K562 (cell line): ENCODE data around the gene ARL13B. TPM values are rescaled to one million over a fixed set of nuclear protein-coding genes. Genes with fewer than 3 reads are reported as not detected.

ENCODE experiments used
- ATAC-seq: fragments of 200-7000 bp; cut with Tn5 transposase; 3 replicates; pipeline ENCODE4 v1.9.1; 2020; ENCODE audit warnings: moderate library complexity
- BruUV-seq: library from RNA; stranded (reverse); fragments of 400-500 nt; replicated peaks from 2 replicates; lab custom pipeline; 2021; lab: Mats Ljungman, UMichigan
- CTCF ChIA-PET: fragments of 300-600 bp; formaldehyde crosslinking; extraction: SDS; loops from one replicate; lab custom pipeline; 2021; ENCODE audit warnings: low intra/inter-chr PET ratio; lab: Yijun Ruan, JAX
- POLR2A ChIA-PET: fragments of 300-600, 350-650 bp; sonication (Branson Sonifier 250); formaldehyde crosslinking; extraction: SDS; loops from one replicate; lab custom pipeline; 2021; ENCODE audit warnings: antibody characterized with exemption, inconsistent platforms; lab: Yijun Ruan, JAX
- DNase-seq, 4 experiments: peaks; one replicate each; pipeline versions ENCODE4 v3.0.0 to v3.0.0-alpha.2; 2011 to 2018; ENCODE audit warnings: low spot score in 3 of 4, mixed read lengths in 3 of 4; ENCODE audit errors: extremely low read depth in 1 of 4
- FAIRE-seq: peaks from 2 replicates; lab custom pipeline; 2011; peaks lifted over from hg19 to GRCh38; lab: Jason Lieb, UNC
- H2AFZ ChIP-seq: 2 replicates; pipeline ENCODE4 v1.6.0; 2011; ENCODE audit warnings: low read depth, low read length, control low read depth, inconsistent platforms
- H3K27ac ChIP-seq: fragments of 200-600 bp; 3 replicates; pipeline ENCODE4 v1.8.0; 2011; ENCODE audit warnings: low read depth, mild to moderate bottlenecking, control low read depth, inconsistent platforms, low read length, moderate library complexity, mixed read lengths; ENCODE audit errors: extremely low read depth
- H3K27me3 ChIP-seq, 2 experiments: fragments of 300-600 bp in 1 of 2; 2 replicates in 1 of 2; 3 replicates in 1 of 2; pipeline versions ENCODE4 v1.6.0 to v1.8.0; 2011; ENCODE audit warnings: inconsistent platforms in 2 of 2, low read length in 2 of 2, mild to moderate bottlenecking in 1 of 2, mixed read lengths in 1 of 2, moderate library complexity in 1 of 2; ENCODE audit not compliant: control insufficient read depth in 2 of 2, insufficient read depth in 2 of 2
- H3K36me3 ChIP-seq: fragments of 300-600 bp; 3 replicates; pipeline ENCODE4 v1.8.0; 2011; ENCODE audit warnings: mild to moderate bottlenecking, low read length, inconsistent platforms; ENCODE audit not compliant: control insufficient read depth, insufficient read depth
- H3K4me1 ChIP-seq, 2 experiments: fragments of 200-600 bp in 1 of 2; replicated peaks in 1 of 2; 2 replicates in 1 of 2; 3 replicates in 1 of 2; pipeline versions ENCODE4 v1.5.1 to v1.8.0; 2011; ENCODE audit warnings: inconsistent platforms in 2 of 2, low read length in 2 of 2, mild to moderate bottlenecking in 1 of 2, mixed read lengths in 1 of 2, moderate library complexity in 1 of 2; ENCODE audit not compliant: control insufficient read depth in 2 of 2, insufficient read depth in 2 of 2
- H3K4me2 ChIP-seq: 2 replicates; pipeline ENCODE4 v1.6.1; 2011; ENCODE audit warnings: low read length, control low read depth, inconsistent platforms, mixed read lengths; ENCODE audit not compliant: insufficient read depth
- H3K4me3 ChIP-seq: fragments of 200-600 bp; sonication (generic), shearing (Covaris generic); 2 replicates; pipeline ENCODE4 v1.5.1; 2016; ENCODE audit warnings: control low read depth, inconsistent platforms
- H3K79me2 ChIP-seq: fragments of 200-600 bp; 3 replicates; pipeline ENCODE4 v1.8.0; 2011; ENCODE audit warnings: low read length, inconsistent platforms; ENCODE audit not compliant: control insufficient read depth, insufficient read depth
- H3K9ac ChIP-seq, 2 experiments: 2 replicates each; pipeline versions ENCODE4 v1.6.0 to v1.6.1; 2011; ENCODE audit warnings: low read depth in 2 of 2, low read length in 2 of 2, control low read depth in 1 of 2, inconsistent platforms in 1 of 2, mild to moderate bottlenecking in 1 of 2, mixed read lengths in 1 of 2; ENCODE audit not compliant: insufficient read depth in 1 of 2
- H3K9me1 ChIP-seq: one replicate; pipeline ENCODE4 v1.6.0; 2011; ENCODE audit warnings: inconsistent platforms, mild to moderate bottlenecking, low read length, moderate library complexity; ENCODE audit not compliant: control insufficient read depth, insufficient read depth
- H3K9me3 ChIP-seq: replicated peaks from 2 replicates; pipeline ENCODE4 v1.5.1; 2011; ENCODE audit warnings: low read depth, low read length, inconsistent platforms; ENCODE audit not compliant: control insufficient read depth, insufficient read depth
- H4K20me1 ChIP-seq: replicated peaks from 2 replicates; pipeline ENCODE4 v1.6.1; 2011; ENCODE audit warnings: low read length, inconsistent platforms, mixed read lengths; ENCODE audit not compliant: control insufficient read depth, insufficient read depth
- EHMT2 ChIP-seq: fragments of 450-650 bp; IDR thresholded peaks from 2 replicates; pipeline ENCODE4 v1.6.1; 2018; ENCODE audit warnings: antibody characterized with exemption
- L3MBTL2 ChIP-seq: fragments of 450-650 bp; IDR thresholded peaks from 2 replicates; pipeline ENCODE4 v1.6.1; 2016; ENCODE audit warnings: mild to moderate bottlenecking, moderate library complexity
- MGA ChIP-seq: fragments of 450-650 bp; IDR thresholded peaks from 2 replicates; pipeline ENCODE4 v1.6.1; 2016; ENCODE audit warnings: mild to moderate bottlenecking, moderate library complexity
- ZNF134 ChIP-seq: fragments of 250-450 bp; sonication (Bioruptor Pico); conservative IDR thresholded peaks from 2 replicates; pipeline ENCODE4 v1.4.0; 2020
- WGBS: fragments of 100-300 bp; shearing (Covaris generic); methylation state at CpG from one replicate; pipeline ENCODE4 v1.1.6; 2016; ENCODE audit warnings: low coverage, mixed read lengths; ENCODE audit not compliant: insufficient coverage; ENCODE audit errors: missing lambda C conversion rate; 5-methylcytosine and 5-hydroxymethylcytosine counted together
- in situ Hi-C: fragments of 300-500 bp; cut with MboI; formaldehyde crosslinking; loops from 4 replicates; pipeline ENCODE4 v1.15.0; 2018; ENCODE audit warnings: inconsistent platforms, mixed read lengths
- intact Hi-C: fragments of 100-400 bp; cut with micrococcal nuclease; formaldehyde crosslinking; loops from 2 replicates; pipeline ENCODE4 v1.14.2; 2022
- polyA plus RNA-seq, 8 experiments: library from polyadenylated mRNA; depleted of rRNA in 4 of 8; stranded (reverse) in 5 of 8; unstranded in 3 of 8; fragments of >200 nt; fragmentation: Nextera tagmentation in 2 of 8; fragmentation: Illumina TruSeq in 1 of 8; extraction: Ambion mirVana in 2 of 8; extraction: Trizol in 1 of 8; gene quantifications; 2 replicates each; pipeline versions ENCODE4 v1.2.1 to v1.2.3, GENCODE V29; 2011 to 2014; ENCODE audit warnings: inconsistent platforms in 1 of 8, missing spikeins in 1 of 8
- total RNA-seq, 7 experiments: library from RNA; depleted of rRNA in 6 of 7; stranded (reverse); fragments of >200 nt in 6 of 7; fragmentation: Illumina TruSeq in 2 of 7; extraction: Trizol in 2 of 7; gene quantifications; 2 replicates each; pipeline versions ENCODE4 v1.2.1 to v1.2.3, GENCODE V29; 2011 to 2021; ENCODE audit warnings: low replicate concordance in 1 of 7
- TF ChIP-seq, protein P1 (sequence below): fragments of 450-650 bp; IDR thresholded peaks from 2 replicates; pipeline ENCODE4 v1.6.1; 2016; ENCODE audit warnings: borderline replicate concordance

ARL13B gene
- total and polyA plus RNA-seq, 9 of the 15 experiments (the other 6 are each of a cell fraction or from before 2014, with no cell fraction given): 4.1 to 16.9 (median 12.2) TPM

- no TSS peak for BruUV-seq
- H4K20me1 ChIP-seq: no peaks in the 10 kb centered on the region
- H3K4me2 ChIP-seq: peak overlapping the region; percentile 92
- H3K27me3 ChIP-seq: no peaks in the 10 kb centered on the region
- H3K4me3 ChIP-seq: peak overlapping the region; percentile 70
- H3K9ac ChIP-seq: peak overlapping the region; percentile 80 to 89
- intact Hi-C loops: loop anchor here (2.0 to 10.0 kb wide), 2 partner anchors 91 to 199 kb away; partner anchors contain the start of gene PROS1
- WGBS: 0% methylated on average over 14 of the region's 17 CpGs
- FAIRE-seq (peak; percentile 32), DNase-seq (peak in 1 of 4 experiments; percentile 27), ATAC-seq (peak; percentile 15)
- peaks cover 5% of the 10 kb centered on the region in 2 experiments; a peak in 2 of 5 replicates for H3K4me1 ChIP-seq
- ChIA-PET CTCF (no interaction called here), POLR2A (interaction anchor here (0.6 to 2.1 kb wide), 8 partner anchors 8 to 92 kb away, joined by 3 to 10 read pairs (median 3); partner anchors contain the start of genes ARL13B and PROS1)
- in situ Hi-C loops: no loop called here
- peaks cover 17% of the 10 kb centered on the region for H3K36me3 ChIP-seq
- H3K9me3 ChIP-seq: no peaks in the 10 kb centered on the region
- peak overlapping the region; percentile 95 for H3K27ac ChIP-seq
- H3K79me2 ChIP-seq: peaks cover 29% of the 10 kb centered on the region
- TF ChIP-seq L3MBTL2 (peak; percentile 39; the same call in 1 of the 2 replicates), MGA (peak; percentile 46), ZNF134 (CRISPR knock-in tag) (no peak), EHMT2 (no peak)
- TF ChIP-seq, protein P1, sequence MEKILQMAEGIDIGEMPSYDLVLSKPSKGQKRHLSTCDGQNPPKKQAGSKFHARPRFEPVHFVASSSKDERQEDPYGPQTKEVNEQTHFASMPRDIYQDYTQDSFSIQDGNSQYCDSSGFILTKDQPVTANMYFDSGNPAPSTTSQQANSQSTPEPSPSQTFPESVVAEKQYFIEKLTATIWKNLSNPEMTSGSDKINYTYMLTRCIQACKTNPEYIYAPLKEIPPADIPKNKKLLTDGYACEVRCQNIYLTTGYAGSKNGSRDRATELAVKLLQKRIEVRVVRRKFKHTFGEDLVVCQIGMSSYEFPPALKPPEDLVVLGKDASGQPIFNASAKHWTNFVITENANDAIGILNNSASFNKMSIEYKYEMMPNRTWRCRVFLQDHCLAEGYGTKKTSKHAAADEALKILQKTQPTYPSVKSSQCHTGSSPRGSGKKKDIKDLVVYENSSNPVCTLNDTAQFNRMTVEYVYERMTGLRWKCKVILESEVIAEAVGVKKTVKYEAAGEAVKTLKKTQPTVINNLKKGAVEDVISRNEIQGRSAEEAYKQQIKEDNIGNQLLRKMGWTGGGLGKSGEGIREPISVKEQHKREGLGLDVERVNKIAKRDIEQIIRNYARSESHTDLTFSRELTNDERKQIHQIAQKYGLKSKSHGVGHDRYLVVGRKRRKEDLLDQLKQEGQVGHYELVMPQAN: peak; percentile 18; the same call in 1 of the 2 replicates
- peak overlapping the region; percentile 90 for H2AFZ ChIP-seq
- H3K9me1 ChIP-seq: no peaks in the 10 kb centered on the region
Measured at GRCh38 chr3:94063496-94064119, 83.7 kb downstream of the ARL13B start.
